ENCODE data around the gene B3GAT3.

Gene B3GAT3

GRCh38 chr11:62580959-62581715 is 40.6 kb downstream of the B3GAT3 start:
- H3K27ac ChIP-seq, result no peak overlapping the region
- TF ChIP-seq CTCF (conservative IDR thresholded peaks at IDR 0.05), result no peak
- no peak for TF ChIP-seq ZFX (IDR thresholded peaks at IDR 0.05)

- H3K27ac ChIP-seq, result no peak overlapping the region
- no peak for TF ChIP-seq CTCF (conservative IDR thresholded peaks at IDR 0.05)
- TF ChIP-seq ZFX (IDR thresholded peaks at IDR 0.05), result no peak
These were observed 42.5 kb downstream of the B3GAT3 start for GRCh38 chr11:62579252-62579651.

- H3K27ac ChIP-seq, result no peak overlapping the region
- TF ChIP-seq CTCF (conservative IDR thresholded peaks at IDR 0.05) (no peak), ZFX (IDR thresholded peaks at IDR 0.05) (no peak)
These were observed 43.2 kb downstream of the B3GAT3 start for GRCh38 chr11:62578541-62578940.

GRCh38 chr11:62577046-62577714 is 44.6 kb downstream of the B3GAT3 start:
- TF ChIP-seq CTCF (conservative IDR thresholded peaks at IDR 0.05) (no peak), ZFX (IDR thresholded peaks at IDR 0.05) (no peak)
- H3K27ac ChIP-seq, result no peak overlapping the region

- TF ChIP-seq ZFX (IDR thresholded peaks at IDR 0.05), result no peak
- TF ChIP-seq CTCF (conservative IDR thresholded peaks at IDR 0.05), result no peak
These were observed 45.9 kb downstream of the B3GAT3 start for GRCh38 chr11:62575837-62576236.

GRCh38 chr11:62575156-62575555 is 46.6 kb downstream of the B3GAT3 start:
- TF ChIP-seq CTCF (conservative IDR thresholded peaks at IDR 0.05), result no peak
- no peak for TF ChIP-seq ZFX (IDR thresholded peaks at IDR 0.05)
- H3K27ac ChIP-seq, result peak overlapping the region; percentile 90

More at GRCh38 chr11:62575837-62576236, 45.9 kb downstream of the B3GAT3 start:
- H3K27ac ChIP-seq, result no peak overlapping the region; the same call in 1 of the 2 replicates

GRCh38 chr11:62574363-62575071 is 47.3 kb downstream of the B3GAT3 start:
- H3K27ac ChIP-seq, result peak overlapping the region; percentile 90
- TF ChIP-seq ZFX (IDR thresholded peaks at IDR 0.05) (no peak), CTCF (conservative IDR thresholded peaks at IDR 0.05) (no peak)
